Tibial nerve (tissue), 3 donors: ENCODE measurements around the gene CCL22.

ENCODE experiments used
- CTCF ChIP-seq, 5 experiments: fragments of 200-600 bp in 3 of 5; fragments of 450-650 bp in 2 of 5; sonication (generic) in 3 of 5; IDR thresholded peaks; one replicate each; pipeline ENCODE4 v1.5.1; 2016 to 2019; ENCODE audit warnings: antibody characterized with exemption in 5 of 5, mild to moderate bottlenecking in 3 of 5, moderate library complexity in 2 of 5
- POLR2A ChIP-seq, 2 donors: fragments of 450-650 bp; IDR thresholded peaks; one replicate each; pipeline ENCODE4 v1.6.1; 2017; ENCODE audit warnings: antibody characterized with exemption in 2 of 2, mild to moderate bottlenecking in 2 of 2, moderate library complexity in 2 of 2

DNA sequence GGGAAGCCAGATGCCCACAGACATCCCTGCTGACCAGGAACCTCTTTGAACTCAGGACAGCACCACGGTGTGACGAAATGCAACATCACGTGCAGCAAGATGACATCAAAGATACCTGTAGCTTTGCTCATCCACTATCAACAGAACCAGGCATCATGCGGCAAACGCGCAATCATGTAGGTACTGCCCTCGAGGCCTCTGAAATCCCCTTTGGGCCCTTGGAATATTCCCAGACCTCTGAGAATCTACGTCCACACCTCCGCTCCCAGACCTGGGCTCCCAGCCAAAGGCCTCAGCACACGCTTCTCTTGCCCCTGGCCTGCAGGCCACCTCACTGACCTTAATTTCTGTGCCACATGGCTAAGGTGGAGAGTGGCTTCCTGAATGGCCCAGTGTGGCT, 21.0 kb downstream of the CCL22 start:
- no peak for TF ChIP-seq POLR2A (IDR thresholded peaks at IDR 0.05)
- no peak for TF ChIP-seq CTCF (IDR thresholded peaks at IDR 0.05)
